ENCODE data around the gene CRYM. TPM values are rescaled to one million over a fixed set of nuclear protein-coding genes. Genes with fewer than 3 reads are reported as not detected.

Gene CRYM
- total and polyA plus RNA-seq, 10 of the 15 experiments (the other 5 are each of a cell fraction or from before 2014, with no cell fraction given) = 0.30 to 6.1 (median 3.9) TPM

- TF ChIP-seq ZBED1 (IDR thresholded peaks at IDR 0.05; ENCODE audit: borderline replicate concordance) (no peak), ZBTB33 (IDR thresholded peaks at IDR 0.05) (no peak), ZBTB40 (IDR thresholded peaks at IDR 0.05; ENCODE audit: borderline replicate concordance) (no peak), CHD1 (IDR thresholded peaks at IDR 0.05; ENCODE audit: low read depth, low read length) (no peak), ZNF274 (IDR thresholded peaks at IDR 0.05; ENCODE audit: insufficient read depth, insufficient read length) (no peak), BCLAF1 (IDR thresholded peaks at IDR 0.05) (no peak), NBN (IDR thresholded peaks at IDR 0.05) (no peak), RELA (IDR thresholded peaks at IDR 0.05; ENCODE audit: borderline replicate concordance, partially characterized antibody) (no peak), ETV6 (conservative IDR thresholded peaks at IDR 0.05 in 1 of 2, IDR thresholded peaks at IDR 0.05 in 1 of 2; ENCODE audit: borderline replicate concordance in 1 of 2, low read depth in 1 of 2) (no peak), BRCA1 (IDR thresholded peaks at IDR 0.05; ENCODE audit: low read depth, low read length) (no peak), SP1 (IDR thresholded peaks at IDR 0.05; ENCODE audit: low read depth, low read length) (no peak), PKNOX1 (IDR thresholded peaks at IDR 0.05) (no peak)
Observed at GRCh38 chr16:21226749-21227148, 51.3 kb downstream of the CRYM start (continued).
